OCI-LY3 (cell line): ENCODE data around the gene GGCT.

Experiments used
- H2AFZ ChIP-seq: fragments of 200-600, 300-600 bp; shearing (Covaris generic); 2 replicates; pipeline ENCODE4 v1.6.0; 2014; ENCODE audit warnings: antibody characterized with exemption, low read depth, low read length
- H3K27ac ChIP-seq: fragments of 200-600, 300-600 bp; sonication (generic); 2 replicates; pipeline ENCODE4 v1.5.1; 2014; ENCODE audit warnings: mild to moderate bottlenecking, low read length, moderate library complexity, mixed read lengths
- H3K27me3 ChIP-seq: fragments of 200-600, 300-600 bp; sonication (generic); 2 replicates; pipeline ENCODE4 v1.6.1; 2014; ENCODE audit warnings: low read depth, low read length, mixed read lengths
- H3K36me3 ChIP-seq: fragments of 200-600, 300-600 bp; sonication (generic); replicated peaks from 2 replicates; pipeline ENCODE3; 2014; ENCODE audit warnings: low read depth, low read length, mixed read lengths
- H3K4me1 ChIP-seq: fragments of 300-600, 200-600 bp; sonication (generic); 2 replicates; pipeline ENCODE4 v1.6.1; 2014; ENCODE audit warnings: low read length, mixed read lengths
- H3K4me2 ChIP-seq: fragments of 200-600, 300-600 bp; sonication (generic); 2 replicates; pipeline ENCODE4 v1.6.1; 2014; ENCODE audit warnings: low read length, mixed read lengths
- H3K4me3 ChIP-seq: fragments of 300-600, 200-600 bp; sonication (generic); 2 replicates; pipeline ENCODE4 v1.5.1; 2014; ENCODE audit warnings: antibody characterized with exemption, mild to moderate bottlenecking, low read length, moderate library complexity
- H3K79me2 ChIP-seq: fragments of 300-600, 200-600 bp; shearing (Covaris generic); 2 replicates; pipeline ENCODE4 v1.6.1; 2014; ENCODE audit warnings: mild to moderate bottlenecking, low read length, mixed read lengths
- H3K9ac ChIP-seq: fragments of 300-600, 200-600 bp; shearing (Covaris generic); 2 replicates; pipeline ENCODE4 v1.6.0; 2014; ENCODE audit warnings: mild to moderate bottlenecking, low read length, moderate library complexity
- H3K9me3 ChIP-seq: fragments of 200-600, 300-600 bp; shearing (Covaris generic); 2 replicates; pipeline ENCODE4 v1.6.1; 2014; ENCODE audit warnings: low read length, mixed read lengths; ENCODE audit not compliant: insufficient read depth
- H4K20me1 ChIP-seq: fragments of 200-600, 300-600 bp; sonication (generic); 2 replicates; pipeline ENCODE4 v1.6.1; 2016; ENCODE audit warnings: low read length, mixed read lengths; ENCODE audit not compliant: insufficient read depth
- CTCF ChIP-seq: fragments of 200-600, 300-600 bp; sonication (generic); IDR thresholded peaks from 2 replicates; pipeline ENCODE4 v1.5.1; 2014; ENCODE audit warnings: antibody characterized with exemption, low read length, low read depth
- EZH2phosphoT487 ChIP-seq: fragments of 200-600 bp; shearing (Covaris generic); IDR thresholded peaks from 2 replicates; pipeline ENCODE4 v1.6.1; 2018; ENCODE audit warnings: antibody characterized with exemption, mixed run types, low read depth

Gene GGCT

GRCh38 chr7:30549931-30550493 lies 45.4 kb upstream of the GGCT start:
- Histone ChIP-seq H3K4me2 (no peak overlapping the region), H3K4me1 (peaks cover 10% of the 10 kb centered on the region; the same call in 1 of the 2 replicates), H3K9ac (no peak overlapping the region), H2AFZ (no peak overlapping the region), H3K36me3 (no peaks in the 10 kb centered on the region), H3K9me3 (no peaks in the 10 kb centered on the region), H4K20me1 (no peaks in the 10 kb centered on the region), H3K79me2 (no peaks in the 10 kb centered on the region), H3K27me3 (no peaks in the 10 kb centered on the region), H3K4me3 (no peak overlapping the region), H3K27ac (no peak overlapping the region)
- TF ChIP-seq CTCF (no peak), EZH2phosphoT487 (no peak)

GRCh38 chr7:30548845-30549244 lies 44.2 kb upstream of the GGCT start:
- H3K4me1 ChIP-seq: peaks cover 10% of the 10 kb centered on the region; the same call in 1 of the 2 replicates
- no peaks in the 10 kb centered on the region for H3K27me3 ChIP-seq
- no peaks in the 10 kb centered on the region for H3K79me2 ChIP-seq
- H2AFZ ChIP-seq: no peak overlapping the region
- H3K27ac ChIP-seq: no peak overlapping the region
- peak overlapping the region; percentile 37; the same call in 1 of the 2 replicates for H3K4me2 ChIP-seq
- no peaks in the 10 kb centered on the region for H3K36me3 ChIP-seq
- H3K4me3 ChIP-seq: no peak overlapping the region
- no peaks in the 10 kb centered on the region for H3K9me3 ChIP-seq
- no peak overlapping the region for H3K9ac ChIP-seq
- TF ChIP-seq EZH2phosphoT487: no peak
- peak; percentile 65 for TF ChIP-seq CTCF
- no peaks in the 10 kb centered on the region for H4K20me1 ChIP-seq

- H3K27me3 ChIP-seq: no peaks in the 10 kb centered on the region
- no peak overlapping the region for H3K27ac ChIP-seq
- H3K79me2 ChIP-seq: no peaks in the 10 kb centered on the region
- H3K36me3 ChIP-seq: no peaks in the 10 kb centered on the region
- no peak overlapping the region for H3K4me3 ChIP-seq
- no peak overlapping the region for H2AFZ ChIP-seq
- H4K20me1 ChIP-seq: no peaks in the 10 kb centered on the region
- no peak overlapping the region for H3K9ac ChIP-seq
- H3K9me3 ChIP-seq: no peaks in the 10 kb centered on the region
- peaks cover 10% of the 10 kb centered on the region; the same call in 1 of the 2 replicates for H3K4me1 ChIP-seq
- no peak for TF ChIP-seq EZH2phosphoT487
- TF ChIP-seq CTCF: no peak
- no peak overlapping the region for H3K4me2 ChIP-seq
Measured at GRCh38 chr7:30546596-30546995, 42.0 kb upstream of the GGCT start.

GRCh38 chr7:30545791-30546555 lies 41.3 kb upstream of the GGCT start:
- Histone ChIP-seq H3K36me3 (no peaks in the 10 kb centered on the region), H4K20me1 (no peaks in the 10 kb centered on the region), H3K4me1 (peaks cover 8% of the 10 kb centered on the region; the same call in 1 of the 2 replicates), H2AFZ (no peak overlapping the region), H3K9ac (no peak overlapping the region), H3K79me2 (no peaks in the 10 kb centered on the region), H3K27me3 (no peaks in the 10 kb centered on the region), H3K4me3 (no peak overlapping the region), H3K4me2 (no peak overlapping the region), H3K9me3 (no peaks in the 10 kb centered on the region), H3K27ac (no peak overlapping the region)
- TF ChIP-seq CTCF (no peak), EZH2phosphoT487 (no peak)
